HepG2 (cell line): ENCODE results near the gene ZNF292. TPM values are rescaled to one million over a fixed set of nuclear protein-coding genes. Genes with fewer than 3 reads are reported as not detected.

Source experiments
- ATAC-seq: fragments of 200-7000 bp; cut with Tn5 transposase; 3 replicates; pipeline ENCODE4 v1.9.1; 2020; ENCODE audit warnings: mild to moderate bottlenecking, moderate library complexity
- BruUV-seq: library from RNA; stranded (reverse); fragments of 400-500 nt; replicated peaks from 2 replicates; lab custom pipeline; 2021; lab: Mats Ljungman, UMichigan
- CTCF ChIA-PET: fragments of 300-600 bp; formaldehyde crosslinking; extraction: SDS; loops from one replicate; lab custom pipeline; 2021; ENCODE audit warnings: low total read pairs, inconsistent platforms, low intra/inter-chr PET ratio; lab: Yijun Ruan, JAX
- POLR2A ChIA-PET: fragments of 350-600 bp; sonication (Branson Sonifier 250); formaldehyde crosslinking; loops from one replicate; lab custom pipeline; 2020; ENCODE audit warnings: antibody characterized with exemption, inconsistent platforms; lab: Yijun Ruan, JAX
- DNase-seq: peaks from one replicate; pipeline ENCODE4 v3.0.0-alpha.2; 2015; ENCODE audit warnings: low spot score
- FAIRE-seq: peaks from 3 replicates; lab custom pipeline; 2011; peaks lifted over from hg19 to GRCh38; lab: Jason Lieb, UNC
- H2AFZ ChIP-seq: one replicate; pipeline ENCODE4 v1.6.1; 2011; ENCODE audit warnings: low read length, inconsistent platforms
- H3K27ac ChIP-seq: fragments of 300-600 bp; 3 replicates; pipeline ENCODE4 v1.8.0; 2011; ENCODE audit warnings: mixed run types, mild to moderate bottlenecking, mixed read lengths, low read length, inconsistent platforms; ENCODE audit not compliant: insufficient read depth; ENCODE audit errors: extremely low read length
- H3K27me3 ChIP-seq, 2 experiments: fragments of 200-600 bp in 1 of 2; 2 replicates in 1 of 2; 3 replicates in 1 of 2; pipeline versions ENCODE4 v1.6.0 to v1.8.0; 2011; ENCODE audit warnings: low read length in 2 of 2, mild to moderate bottlenecking in 2 of 2, moderate library complexity in 2 of 2, inconsistent platforms in 1 of 2; ENCODE audit not compliant: insufficient read depth in 2 of 2, control insufficient read depth in 1 of 2
- H3K36me3 ChIP-seq, 2 experiments: fragments of 200-600 bp in 1 of 2; replicated peaks in 1 of 2; 2 replicates in 1 of 2; 3 replicates in 1 of 2; pipeline versions ENCODE4 v1.5.1 to v1.8.0; 2011; ENCODE audit warnings: low read length in 2 of 2, inconsistent platforms in 1 of 2; ENCODE audit not compliant: insufficient read depth in 2 of 2, control insufficient read depth in 1 of 2
- H3K4me1 ChIP-seq: 2 replicates; pipeline ENCODE4 v1.5.1; 2012; ENCODE audit warnings: low read length, inconsistent platforms; ENCODE audit not compliant: insufficient read depth
- H3K4me2 ChIP-seq: 2 replicates; pipeline ENCODE4 v1.6.0; 2011; ENCODE audit warnings: low read depth, low read length, inconsistent platforms
- H3K4me3 ChIP-seq, 3 experiments: fragments of 200-600 bp in 1 of 3; sonication (generic), shearing (Covaris generic) in 1 of 3; replicated peaks in 1 of 3; 2 replicates each; pipeline ENCODE4 v1.5.1; 2011 to 2016; ENCODE audit warnings: low read length in 3 of 3, inconsistent platforms in 2 of 3, low read depth in 2 of 3, mild to moderate bottlenecking in 2 of 3, control low read depth in 1 of 3, mixed read lengths in 1 of 3; ENCODE audit not compliant: insufficient read depth in 1 of 3
- H3K79me2 ChIP-seq: one replicate; pipeline ENCODE4 v1.6.1; 2011; ENCODE audit warnings: low read length, inconsistent platforms; ENCODE audit not compliant: insufficient read depth
- H3K9ac ChIP-seq: 2 replicates; pipeline ENCODE4 v1.6.0; 2011; ENCODE audit warnings: mild to moderate bottlenecking, low read depth, low read length, inconsistent platforms; ENCODE audit not compliant: insufficient read depth
- H3K9me3 ChIP-seq: 2 replicates; pipeline ENCODE4 v1.5.1; 2012; ENCODE audit warnings: mild to moderate bottlenecking, low read length
- H4K20me1 ChIP-seq: 2 replicates; pipeline ENCODE4 v1.6.0; 2011; ENCODE audit warnings: inconsistent platforms, mild to moderate bottlenecking, low read length, moderate library complexity; ENCODE audit not compliant: insufficient read depth
- GABPA ChIP-seq, 2 experiments: IDR thresholded peaks; 2 replicates each; pipeline ENCODE4 v1.6.1; 2011 to 2016; ENCODE audit warnings: low read depth in 2 of 2, low read length in 1 of 2, missing biosample characterization in 1 of 2, missing genetic modification characterization in 1 of 2
- LCORL ChIP-seq, 2 experiments: fragments of 450-650 bp in 1 of 2; sonication (generic) in 1 of 2; formaldehyde crosslinking in 1 of 2; IDR thresholded peaks; 2 replicates each; pipeline versions ENCODE4 v1.5.0 to v1.6.1; 2017 to 2020; ENCODE audit warnings: antibody characterized with exemption in 1 of 2, missing genetic modification reagents in 1 of 2
- MYNN ChIP-seq: sonication (generic); formaldehyde crosslinking; IDR thresholded peaks from 2 replicates; pipeline ENCODE4 v1.4.0; 2020; ENCODE audit warnings: mild to moderate bottlenecking, low read depth, missing genetic modification reagents
- PHF21A ChIP-seq: sonication (generic); formaldehyde crosslinking; IDR thresholded peaks from 2 replicates; pipeline ENCODE4 v1.5.0; 2020; ENCODE audit warnings: mild to moderate bottlenecking, missing genetic modification reagents
- SIN3A ChIP-seq: IDR thresholded peaks from 2 replicates; pipeline ENCODE4 v1.6.1; 2011; ENCODE audit warnings: low read depth, mild to moderate bottlenecking, control low read depth, low read length, borderline replicate concordance
- ZKSCAN5 ChIP-seq: sonication (generic); formaldehyde crosslinking; IDR thresholded peaks from 2 replicates; pipeline ENCODE4 v1.5.1; 2020; ENCODE audit warnings: mild to moderate bottlenecking, missing genetic modification reagents
- ZNF230 ChIP-seq: sonication (generic); formaldehyde crosslinking; IDR thresholded peaks from 2 replicates; pipeline ENCODE4 v1.4.0; 2020; ENCODE audit warnings: mild to moderate bottlenecking, missing genetic modification reagents
- ZNF761 ChIP-seq: sonication (generic); formaldehyde crosslinking; conservative IDR thresholded peaks from 2 replicates; pipeline ENCODE4 v1.4.0; 2020; ENCODE audit warnings: mild to moderate bottlenecking, missing genetic modification reagents
- ZNF839 ChIP-seq: sonication (generic); formaldehyde crosslinking; IDR thresholded peaks from 2 replicates; pipeline ENCODE4 v1.4.0; 2020; ENCODE audit warnings: missing genetic modification reagents, mild to moderate bottlenecking, borderline replicate concordance
- ZSCAN9 ChIP-seq: IDR thresholded peaks from 2 replicates; pipeline ENCODE4 v1.6.1; 2016; ENCODE audit warnings: borderline replicate concordance
- WGBS: methylation state at CpG from one replicate; pipeline ENCODE4 v1.1.6; 2017; ENCODE audit warnings: low lambda C conversion rate; 5-methylcytosine and 5-hydroxymethylcytosine counted together
- in situ Hi-C: cut with HindIII; loops from 2 replicates; pipeline ENCODE4 v1.10.0; 2017; ENCODE audit warnings: low pct_unique_long_range_greater_than_20kb; ENCODE audit not compliant: extremely low pct_ligation_motif_present
- intact Hi-C: fragments of 100-400 bp; cut with micrococcal nuclease; formaldehyde crosslinking; loops from one replicate; pipeline ENCODE4 v1.10.0; 2022; ENCODE audit not compliant: unreplicated experiment
- polyA plus RNA-seq, 8 experiments: library from polyadenylated mRNA; depleted of rRNA in 3 of 8; stranded (reverse) in 7 of 8; unstranded in 1 of 8; fragments of >200 nt; fragmentation: Illumina TruSeq in 4 of 8; extraction: Trizol in 4 of 8; gene quantifications; 2 replicates each; pipeline versions ENCODE4 v1.2.1 to v1.2.3, GENCODE V29; 2011 to 2016; ENCODE audit warnings: low read depth in 4 of 8, missing spikeins in 1 of 8, mixed read lengths in 1 of 8; ENCODE audit not compliant: insufficient read depth in 1 of 8
- total RNA-seq, 5 experiments: library from RNA; depleted of rRNA; stranded (reverse); fragments of >200 nt; fragmentation: Illumina TruSeq; extraction: Trizol; gene quantifications; 2 replicates each; pipeline ENCODE4 v1.2.3, GENCODE V29; 2016; ENCODE audit warnings: low read depth in 1 of 5
- TF ChIP-seq, protein P1 (sequence below): sonication (generic); formaldehyde crosslinking; IDR thresholded peaks from 2 replicates; pipeline ENCODE4 v1.4.0; 2020; ENCODE audit warnings: mild to moderate bottlenecking, missing genetic modification reagents, borderline replicate concordance
- TF ChIP-seq, protein P2 (sequence below): sonication (generic); formaldehyde crosslinking; IDR thresholded peaks from 2 replicates; pipeline ENCODE4 v1.4.0; 2020; ENCODE audit warnings: missing genetic modification reagents
- TF ChIP-seq, protein P3 (sequence below): sonication (generic); formaldehyde crosslinking; IDR thresholded peaks from 2 replicates; pipeline ENCODE4 v1.4.0; 2020; ENCODE audit warnings: mild to moderate bottlenecking, missing genetic modification reagents

The ZNF292 gene
- total and polyA plus RNA-seq, 2 of the 13 experiments (the other 11 are each of a cell fraction or from before 2014, with no cell fraction given), result 9.9 to 12.8 TPM

DNA sequence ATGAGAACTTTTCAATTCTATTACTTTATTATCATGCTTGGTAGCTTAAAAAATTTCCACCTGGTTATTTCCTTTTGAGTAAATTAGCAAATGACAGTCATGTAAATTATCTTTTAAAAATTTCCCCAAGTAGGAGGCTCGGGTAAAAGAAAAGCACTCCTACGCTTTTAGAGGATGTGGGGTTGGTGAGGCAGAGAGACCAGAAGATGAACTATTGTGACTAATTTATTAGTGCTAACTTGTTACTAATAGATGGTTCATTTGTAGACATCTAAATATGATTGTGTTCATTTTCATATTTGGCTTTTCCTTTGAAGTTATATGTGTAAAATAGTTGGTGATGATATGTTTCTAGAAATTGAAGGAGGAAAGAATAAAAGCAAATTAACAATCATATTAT, 27.0 kb downstream of the ZNF292 start:
- peaks cover 98% of the 10 kb centered on the region for H3K79me2 ChIP-seq
- intact Hi-C loops (no loop called here), in situ Hi-C loops (no loop called here)
- ChIA-PET POLR2A (no interaction called here), CTCF (no interaction called here)
- H3K4me3 ChIP-seq, result no peak overlapping the region
- H3K9ac ChIP-seq, result no peak overlapping the region
- H2AFZ ChIP-seq, result no peak overlapping the region
- 99% methylated on average over 2 of the region's 2 CpGs for WGBS
- no TSS peak for BruUV-seq
- no peaks in the 10 kb centered on the region for H3K4me1 ChIP-seq
- H3K9me3 ChIP-seq, result no peaks in the 10 kb centered on the region
- H3K4me2 ChIP-seq, result no peak overlapping the region
- peaks cover 78% of the 10 kb centered on the region for H4K20me1 ChIP-seq
- no peak for DNase-seq
- TF ChIP-seq ZNF230 (CRISPR knock-in tag) (no peak), ZKSCAN5 (CRISPR knock-in tag) (no peak), ZSCAN9 (CRISPR knock-in tag) (no peak), ZNF839 (CRISPR knock-in tag) (no peak), SIN3A (no peak), ZNF761 (CRISPR knock-in tag) (no peak), LCORL (IDR thresholded peaks at IDR 0.05) (no peak), LCORL (CRISPR knock-in tag; IDR thresholded peaks at IDR 0.05) (no peak), MYNN (no peak), GABPA (IDR thresholded peaks at IDR 0.05; ENCODE audit: low read depth, low read length) (no peak), GABPA (CRISPR knock-in tag; IDR thresholded peaks at IDR 0.05; ENCODE audit: low read depth) (no peak), PHF21A (no peak)
- TF ChIP-seq, protein P1, sequence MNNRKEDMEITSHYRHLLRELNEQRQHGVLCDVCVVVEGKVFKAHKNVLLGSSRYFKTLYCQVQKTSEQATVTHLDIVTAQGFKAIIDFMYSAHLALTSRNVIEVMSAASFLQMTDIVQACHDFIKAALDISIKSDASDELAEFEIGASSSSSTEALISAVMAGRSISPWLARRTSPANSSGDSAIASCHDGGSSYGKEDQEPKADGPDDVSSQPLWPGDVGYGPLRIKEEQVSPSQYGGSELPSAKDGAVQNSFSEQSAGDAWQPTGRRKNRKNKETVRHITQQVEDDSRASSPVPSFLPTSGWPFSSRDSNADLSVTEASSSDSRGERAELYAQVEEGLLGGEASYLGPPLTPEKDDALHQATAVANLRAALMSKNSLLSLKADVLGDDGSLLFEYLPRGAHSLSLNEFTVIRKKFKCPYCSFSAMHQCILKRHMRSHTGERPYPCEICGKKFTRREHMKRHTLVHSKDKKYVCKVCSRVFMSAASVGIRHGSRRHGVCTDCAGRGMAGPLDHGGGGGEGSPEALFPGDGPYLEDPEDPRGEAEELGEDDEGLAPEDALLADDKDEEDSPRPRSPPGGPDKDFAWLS (CRISPR knock-in tag), result no peak
- TF ChIP-seq, protein P2, sequence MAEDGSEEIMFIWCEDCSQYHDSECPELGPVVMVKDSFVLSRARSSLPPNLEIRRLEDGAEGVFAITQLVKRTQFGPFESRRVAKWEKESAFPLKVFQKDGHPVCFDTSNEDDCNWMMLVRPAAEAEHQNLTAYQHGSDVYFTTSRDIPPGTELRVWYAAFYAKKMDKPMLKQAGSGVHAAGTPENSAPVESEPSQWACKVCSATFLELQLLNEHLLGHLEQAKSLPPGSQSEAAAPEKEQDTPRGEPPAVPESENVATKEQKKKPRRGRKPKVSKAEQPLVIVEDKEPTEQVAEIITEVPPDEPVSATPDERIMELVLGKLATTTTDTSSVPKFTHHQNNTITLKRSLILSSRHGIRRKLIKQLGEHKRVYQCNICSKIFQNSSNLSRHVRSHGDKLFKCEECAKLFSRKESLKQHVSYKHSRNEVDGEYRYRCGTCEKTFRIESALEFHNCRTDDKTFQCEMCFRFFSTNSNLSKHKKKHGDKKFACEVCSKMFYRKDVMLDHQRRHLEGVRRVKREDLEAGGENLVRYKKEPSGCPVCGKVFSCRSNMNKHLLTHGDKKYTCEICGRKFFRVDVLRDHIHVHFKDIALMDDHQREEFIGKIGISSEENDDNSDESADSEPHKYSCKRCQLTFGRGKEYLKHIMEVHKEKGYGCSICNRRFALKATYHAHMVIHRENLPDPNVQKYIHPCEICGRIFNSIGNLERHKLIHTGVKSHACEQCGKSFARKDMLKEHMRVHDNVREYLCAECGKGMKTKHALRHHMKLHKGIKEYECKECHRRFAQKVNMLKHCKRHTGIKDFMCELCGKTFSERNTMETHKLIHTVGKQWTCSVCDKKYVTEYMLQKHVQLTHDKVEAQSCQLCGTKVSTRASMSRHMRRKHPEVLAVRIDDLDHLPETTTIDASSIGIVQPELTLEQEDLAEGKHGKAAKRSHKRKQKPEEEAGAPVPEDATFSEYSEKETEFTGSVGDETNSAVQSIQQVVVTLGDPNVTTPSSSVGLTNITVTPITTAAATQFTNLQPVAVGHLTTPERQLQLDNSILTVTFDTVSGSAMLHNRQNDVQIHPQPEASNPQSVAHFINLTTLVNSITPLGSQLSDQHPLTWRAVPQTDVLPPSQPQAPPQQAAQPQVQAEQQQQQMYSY (CRISPR knock-in tag), result no peak
- TF ChIP-seq, protein P3, sequence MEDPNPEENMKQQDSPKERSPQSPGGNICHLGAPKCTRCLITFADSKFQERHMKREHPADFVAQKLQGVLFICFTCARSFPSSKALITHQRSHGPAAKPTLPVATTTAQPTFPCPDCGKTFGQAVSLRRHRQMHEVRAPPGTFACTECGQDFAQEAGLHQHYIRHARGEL (CRISPR knock-in tag), result no peak
- TF ChIP-seq, all 625 proteins: peak for 0
- ATAC-seq (no peak), FAIRE-seq (no peak)
- no peak overlapping the region for H3K27ac ChIP-seq
- peaks cover 3 to 55% of the 10 kb centered on the region in 2 experiments for H3K36me3 ChIP-seq
- H3K27me3 ChIP-seq, result no peaks in the 10 kb centered on the region
